Measurements from ENCODE around the gene TLCD1.
"Not testable (repeated sequence)": the region's sequence is repeated elsewhere in the genome, so short reads cannot be mapped to it uniquely, and the experiment has no call there.

Gene TLCD1

DNA sequence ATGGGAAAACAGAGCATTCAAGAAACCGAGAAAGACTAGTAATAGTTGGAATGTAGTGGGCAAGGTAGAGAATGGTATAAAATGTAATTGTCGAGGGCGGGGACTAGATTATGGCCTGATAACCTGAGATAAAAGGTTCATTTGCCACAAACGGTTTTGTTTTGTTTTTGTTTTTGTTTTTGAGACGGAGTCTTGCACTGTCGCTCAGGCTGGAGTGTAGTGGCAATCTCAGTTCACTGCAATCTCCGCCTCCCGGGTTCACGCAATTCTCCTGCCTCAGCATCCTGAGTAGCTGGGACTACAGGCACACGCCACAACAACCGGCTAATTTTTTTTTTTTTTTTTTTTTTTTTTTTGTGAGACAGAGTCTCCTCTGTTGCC lies 3.9 kb upstream of the TLCD1 start:
- DNase-seq (ENCODE audit: low read depth in 1 of 2, low spot score in 1 of 2) = no peak

DNA sequence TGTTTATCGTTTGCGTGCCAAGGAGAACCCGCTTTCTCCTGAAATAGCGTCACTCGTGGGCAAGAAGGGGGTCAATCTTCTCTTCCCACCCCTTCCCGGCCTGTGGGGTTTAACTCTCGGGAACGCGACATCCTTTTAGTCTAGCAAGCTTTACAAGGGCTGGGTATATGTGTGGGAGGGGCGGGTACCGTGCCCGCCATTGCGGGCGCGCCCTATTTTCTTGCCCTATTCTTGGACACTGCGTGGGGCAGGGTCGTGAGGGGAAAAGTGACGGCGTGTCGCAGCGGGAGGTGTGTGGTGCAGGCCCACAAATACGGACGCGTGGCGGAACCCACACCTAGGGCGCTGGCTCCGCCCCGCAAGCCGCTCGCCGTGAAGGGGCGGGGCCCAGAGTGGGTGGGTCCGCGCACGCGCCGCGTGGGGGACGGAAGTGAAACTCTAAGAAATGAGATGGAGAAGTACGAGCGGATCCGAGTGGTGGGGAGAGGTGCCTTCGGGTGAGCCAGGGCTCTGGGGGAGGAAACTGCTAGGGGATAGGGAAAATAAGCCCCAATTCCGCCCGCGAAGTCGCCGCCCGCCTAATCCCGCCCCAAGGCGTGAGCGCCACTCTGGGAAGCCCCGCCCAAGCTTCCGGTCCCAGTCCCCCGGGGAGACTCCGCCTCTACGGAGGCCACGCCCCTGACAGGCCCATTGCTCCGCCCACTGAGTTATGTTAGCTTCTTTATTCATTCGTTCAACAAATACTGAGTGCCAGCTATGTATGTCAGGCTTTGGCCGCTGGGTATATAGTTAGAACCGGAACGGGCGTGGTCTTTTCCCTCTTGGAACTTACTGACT lies 2.5 kb upstream of the TLCD1 start, which contains the start of gene NEK8:
Gene NEK8 (plus strand): TSS at position 425 of the 837 bp plus-strand sequence. CDS start 26 bp downstream, at position 451.
- DNase-seq (ENCODE audit: low read depth in 1 of 2, low spot score in 1 of 2) = peak; percentile 98 to 99

DNA sequence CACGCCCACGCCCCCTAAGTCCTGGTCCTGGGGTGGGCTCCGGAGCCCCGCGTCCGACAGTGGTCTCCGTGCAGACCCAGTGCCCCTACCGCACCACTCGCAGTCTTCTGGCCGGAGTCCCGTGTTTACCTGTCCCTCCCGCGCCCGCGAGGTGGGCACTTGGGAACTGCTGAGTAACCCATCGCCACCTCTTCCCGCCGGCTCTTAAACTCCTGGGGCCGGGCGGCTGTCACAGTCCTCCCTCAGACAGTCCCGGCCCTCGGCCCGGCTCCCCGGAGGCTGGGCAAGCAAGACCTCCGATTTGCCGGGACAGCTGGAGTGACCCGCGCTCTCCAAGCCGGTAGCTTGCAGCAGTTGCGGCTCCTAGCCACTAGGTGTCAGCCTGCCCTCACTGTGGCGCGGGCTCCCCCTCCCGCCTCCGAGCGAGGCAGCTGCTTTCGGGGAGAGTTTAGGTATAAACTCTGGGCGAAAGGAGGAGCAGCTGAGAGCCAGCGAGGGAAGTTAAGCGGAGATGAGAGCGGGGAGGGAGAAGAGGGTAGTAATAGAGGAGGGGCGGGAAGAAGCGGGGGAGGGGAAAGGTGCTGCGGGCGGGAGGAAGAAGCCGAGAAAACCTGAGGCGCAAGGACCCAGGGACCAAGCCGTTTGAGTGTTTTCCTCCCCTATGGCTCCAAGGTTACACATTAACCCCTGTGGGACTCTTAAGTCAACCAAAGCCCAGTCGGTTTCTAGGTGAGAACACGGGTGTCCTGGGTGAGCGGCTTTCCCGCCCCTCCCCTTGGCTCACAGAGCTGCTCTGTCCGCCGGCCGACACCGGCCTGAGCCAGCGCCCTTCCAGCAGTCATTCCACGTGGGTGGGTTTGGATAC lies 826 bp upstream of the TLCD1 start:
- peak; percentile 89 to 93 for DNase-seq (ENCODE audit: low read depth in 1 of 2, low spot score in 1 of 2)

DNA sequence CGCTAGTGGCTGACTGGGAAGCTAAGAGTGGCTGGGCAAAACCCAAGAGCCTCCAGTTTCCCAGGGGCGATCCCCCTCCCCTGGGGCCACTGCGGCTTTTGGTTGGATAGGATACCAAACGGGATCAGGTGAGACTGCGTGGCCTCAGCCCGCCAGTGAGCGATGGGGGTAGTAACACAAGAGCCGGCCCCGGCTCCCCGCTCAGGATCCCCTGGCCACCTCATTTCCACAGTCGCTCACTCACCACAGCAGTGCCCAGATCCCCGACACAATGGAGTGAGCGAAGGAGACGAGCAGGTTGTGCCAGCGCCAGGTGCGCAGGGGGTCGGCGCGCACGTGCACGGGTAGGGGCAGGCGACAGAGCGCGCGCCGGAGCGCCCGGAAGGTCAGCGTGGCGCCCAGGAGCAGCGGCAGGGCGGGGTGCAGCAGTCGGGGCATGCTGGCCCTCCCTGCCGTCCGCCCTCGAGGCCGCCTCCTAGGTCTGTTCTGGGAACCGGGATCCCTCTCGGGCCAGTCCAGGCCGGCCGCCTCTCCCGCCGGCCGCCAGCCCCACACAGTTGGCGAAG lies 290 bp downstream of the TLCD1 start:
- DNase-seq (ENCODE audit: low read depth in 1 of 2, low spot score in 1 of 2) = peak in 1 of 2 donors; percentile 70

DNA sequence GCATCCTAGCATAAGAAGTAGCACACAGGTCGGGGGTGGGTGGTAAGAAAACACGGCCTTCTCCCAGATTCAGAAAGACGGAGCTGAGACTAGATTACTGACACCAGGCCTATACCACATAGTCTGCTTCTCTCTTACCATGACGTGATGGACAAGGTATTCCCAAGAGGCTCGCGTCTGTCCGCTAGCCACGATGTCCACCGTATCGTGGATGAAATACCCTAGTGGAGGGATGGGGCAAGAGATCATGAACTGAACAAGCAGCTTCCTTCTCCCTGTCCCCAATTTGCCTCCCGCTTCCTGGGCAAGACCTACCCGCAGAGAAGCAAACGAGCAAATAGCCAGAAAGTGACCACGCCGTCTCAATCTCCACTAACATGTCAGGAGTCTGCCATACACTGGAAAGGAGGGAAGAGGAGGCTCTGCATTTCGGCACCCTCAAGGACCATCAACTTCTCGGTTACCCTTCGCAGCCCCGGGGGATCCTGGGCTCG lies 820 bp downstream of the TLCD1 start:
- DNase-seq (ENCODE audit: low read depth in 1 of 2, low spot score in 1 of 2) = peak in 1 of 2 donors; percentile 44

DNA sequence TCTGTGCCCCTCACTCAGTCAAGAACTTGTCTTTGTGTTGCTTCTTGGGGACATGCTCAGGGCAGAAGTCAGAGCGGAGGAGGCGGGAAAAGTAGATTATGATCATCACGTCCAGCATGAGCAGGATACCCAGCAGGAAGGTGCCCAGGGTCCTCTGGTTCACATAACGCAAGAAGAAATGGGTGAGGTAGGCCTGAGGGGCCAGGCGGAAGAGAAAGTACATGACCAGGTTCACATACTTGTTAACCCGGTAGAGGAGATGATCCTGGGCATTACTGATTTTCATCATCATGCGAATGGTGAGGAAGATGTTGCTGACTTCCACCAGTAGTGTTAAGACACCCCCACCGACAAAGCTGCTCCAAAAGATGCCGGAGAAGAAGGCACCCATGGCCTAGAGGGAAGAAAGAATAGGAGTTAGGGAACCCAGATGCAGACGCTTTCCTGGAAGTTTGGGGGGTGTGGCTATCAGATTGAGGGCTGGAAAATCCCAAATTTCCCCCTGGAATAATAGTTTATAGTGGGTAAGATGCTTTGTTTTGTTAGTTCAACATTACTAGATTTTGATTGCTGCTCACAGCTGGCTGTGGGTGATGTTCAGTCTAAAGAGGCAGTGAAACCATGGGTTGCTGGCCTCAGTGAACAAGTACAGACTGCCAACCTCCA lies 1.4 kb downstream of the TLCD1 start:
- DNase-seq (ENCODE audit: low read depth in 1 of 2, low spot score in 1 of 2) = no peak

DNA sequence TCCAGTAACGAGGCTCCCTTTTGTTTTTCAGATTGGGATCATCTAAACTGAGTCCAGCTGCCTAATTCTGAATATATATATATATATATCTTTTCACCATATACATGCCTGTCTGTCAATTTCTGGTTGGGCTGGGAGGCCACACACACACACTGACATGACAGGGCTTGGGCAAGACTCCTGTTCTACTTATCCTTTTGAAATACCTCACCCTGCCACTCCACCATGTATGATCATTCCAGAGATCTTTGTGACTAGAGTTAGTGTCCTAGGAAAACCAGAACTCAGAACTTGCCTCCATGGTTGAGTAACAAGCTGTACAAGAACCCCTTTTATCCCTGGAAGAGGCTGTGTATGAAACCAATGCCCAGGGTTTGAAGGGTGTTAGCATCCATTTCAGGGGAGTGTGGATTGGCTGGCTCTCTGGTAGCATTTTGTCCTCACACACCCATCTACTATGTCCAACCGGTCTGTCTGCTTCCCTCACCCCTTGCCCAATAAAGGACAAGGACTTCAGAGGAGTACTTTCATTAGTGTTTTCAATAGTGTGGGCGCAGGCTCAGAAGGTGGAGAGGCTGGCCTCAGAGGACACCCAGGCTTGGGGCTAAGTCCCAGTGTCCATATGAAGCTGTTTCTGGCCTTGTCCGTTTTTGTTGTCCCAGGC lies 2.1 kb downstream of the TLCD1 start:
- DNase-seq (ENCODE audit: low read depth in 1 of 2, low spot score in 1 of 2) = not testable (repeated sequence)

DNA sequence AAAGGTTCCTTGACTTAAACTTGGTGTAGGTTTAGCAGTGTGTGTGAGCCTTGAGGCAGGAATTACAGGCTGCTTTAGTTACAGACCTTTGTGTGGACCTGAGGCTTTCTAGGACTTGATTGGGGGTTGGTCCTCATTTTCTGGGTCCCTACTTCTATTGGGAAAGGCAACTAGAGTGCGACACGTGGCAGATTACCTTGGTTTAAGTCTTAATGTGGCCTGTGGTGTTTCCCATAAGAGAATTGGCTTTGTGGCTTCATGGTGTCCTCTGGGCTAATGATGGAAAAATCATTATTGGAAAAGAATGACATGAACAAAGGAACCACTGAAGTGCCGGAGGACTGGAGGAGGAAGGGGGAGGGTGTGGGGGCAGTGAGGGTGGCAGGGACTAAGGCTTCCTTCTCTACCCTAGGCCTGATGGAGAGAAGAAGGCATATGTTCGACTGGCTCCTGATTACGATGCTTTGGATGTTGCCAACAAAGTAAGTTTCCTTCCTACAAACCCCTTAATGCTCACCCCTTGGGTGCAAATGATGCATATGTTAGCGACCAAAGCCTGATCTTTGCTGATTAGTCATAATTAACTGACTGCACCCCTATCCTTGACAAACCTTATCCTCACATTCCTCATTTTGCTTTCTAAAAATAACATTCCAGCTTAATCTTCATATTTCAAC lies 2.7 kb downstream of the TLCD1 start:
- no peak for DNase-seq (ENCODE audit: low read depth in 1 of 2, low spot score in 1 of 2)

DNA sequence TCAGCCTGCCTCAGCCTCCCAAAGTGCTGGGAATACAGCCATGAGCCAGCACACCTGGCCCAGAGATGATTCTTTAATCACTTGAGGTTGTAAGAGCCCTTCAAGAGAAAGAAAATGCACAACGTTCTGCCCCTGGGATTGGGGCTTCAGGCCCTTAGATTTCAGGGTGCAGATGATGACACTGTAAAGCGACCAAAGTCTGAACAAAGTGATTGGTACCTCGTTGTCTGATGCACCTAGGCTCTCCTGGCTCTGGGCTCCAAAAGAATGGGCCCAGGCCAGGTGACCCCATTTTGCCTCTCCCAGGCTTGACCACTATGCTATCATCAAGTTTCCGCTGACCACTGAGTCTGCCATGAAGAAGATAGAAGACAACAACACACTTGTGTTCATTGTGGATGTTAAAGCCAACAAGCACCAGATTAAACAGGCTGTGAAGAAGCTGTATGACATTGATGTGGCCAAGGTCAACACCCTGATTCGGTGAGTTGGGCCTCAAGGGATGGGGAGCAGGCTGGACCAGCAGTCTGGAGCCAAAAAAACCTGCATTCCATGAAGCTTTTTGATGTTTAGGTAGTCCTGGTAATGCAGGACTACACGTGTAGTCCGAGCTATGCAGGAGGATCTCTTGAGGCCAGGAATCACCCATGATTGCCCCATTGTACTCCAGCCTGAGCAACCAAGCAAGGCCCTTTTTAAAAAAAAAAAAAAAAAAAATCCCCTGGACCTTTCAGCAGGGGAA lies 3.4 kb downstream of the TLCD1 start:
- no peak for DNase-seq (ENCODE audit: low read depth in 1 of 2, low spot score in 1 of 2)

DNA sequence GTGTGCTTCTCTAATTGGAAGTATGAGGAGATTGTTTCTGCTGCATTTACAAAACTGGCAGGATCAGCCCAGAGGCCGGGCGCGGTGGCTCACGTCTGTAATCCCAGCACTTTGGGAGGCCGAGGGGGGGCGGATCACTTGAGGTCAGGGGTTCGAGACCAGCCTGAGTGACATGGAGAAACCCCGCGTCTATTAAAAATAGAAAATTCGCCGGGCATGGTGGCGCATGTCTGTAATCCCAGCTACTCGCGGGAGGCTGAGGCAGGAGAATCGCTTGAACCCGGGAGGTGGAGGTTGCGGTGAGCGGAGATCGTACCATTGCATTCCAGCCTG lies 5.1 kb downstream of the TLCD1 start:
- DNase-seq (ENCODE audit: low read depth in 1 of 2, low spot score in 1 of 2) = not testable (repeated sequence)

DNA sequence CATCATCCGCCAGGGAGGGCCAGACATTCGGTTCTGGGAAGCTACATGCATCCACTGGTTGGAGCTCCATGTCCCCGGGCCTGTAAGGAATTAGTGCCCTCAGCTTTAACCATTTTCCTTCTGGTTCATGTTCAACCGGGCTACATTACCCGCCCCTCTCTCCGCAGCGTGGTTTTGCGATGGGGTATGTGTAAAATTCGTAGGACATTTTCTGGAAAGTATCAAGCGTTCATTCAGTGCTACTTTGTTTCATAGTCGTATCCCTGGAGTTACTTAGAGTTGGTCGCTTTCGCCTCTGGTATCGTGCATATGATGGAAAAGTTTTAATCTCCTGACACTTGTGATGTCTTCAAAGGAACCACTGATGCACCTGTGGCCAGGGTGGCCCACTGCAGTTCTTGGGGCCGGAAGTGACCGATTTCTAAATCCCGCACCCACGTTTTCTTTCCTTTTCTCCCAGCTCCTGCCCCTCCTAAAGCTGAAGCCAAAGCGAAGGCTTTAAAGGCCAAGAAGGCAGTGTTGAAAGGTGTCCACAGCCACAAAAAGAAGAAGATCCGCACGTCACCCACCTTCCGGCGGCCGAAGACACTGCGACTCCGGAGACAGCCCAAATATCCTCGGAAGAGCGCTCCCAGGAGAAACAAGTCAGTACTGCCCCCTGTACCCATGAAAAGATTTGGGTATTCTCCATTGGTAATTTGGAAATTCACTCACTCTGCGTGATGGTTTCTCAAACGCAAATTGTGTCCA lies 5.6 kb downstream of the TLCD1 start:
- no peak for DNase-seq (ENCODE audit: low read depth in 1 of 2, low spot score in 1 of 2)

DNA sequence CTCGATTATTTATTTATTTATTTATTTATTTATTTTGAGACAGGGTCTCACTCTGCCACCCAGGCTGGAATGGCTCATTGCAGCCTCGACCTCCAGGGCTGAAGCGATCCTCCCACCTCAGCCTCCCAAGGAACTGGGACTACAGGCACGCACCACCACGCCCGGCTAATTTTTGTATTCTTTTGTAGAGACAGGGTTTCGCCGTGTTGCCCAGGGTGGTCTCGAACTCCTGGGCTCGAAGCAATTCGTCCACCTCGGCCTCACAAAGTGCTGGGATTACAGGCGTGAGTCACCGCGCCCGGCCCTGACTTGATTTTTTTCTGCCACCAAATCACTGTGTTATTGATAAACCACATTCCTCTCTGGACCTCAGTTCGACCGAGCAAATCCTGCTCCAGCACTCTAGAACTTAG lies 7.0 kb downstream of the TLCD1 start:
- DNase-seq (ENCODE audit: low read depth in 1 of 2, low spot score in 1 of 2) = no peak

DNA sequence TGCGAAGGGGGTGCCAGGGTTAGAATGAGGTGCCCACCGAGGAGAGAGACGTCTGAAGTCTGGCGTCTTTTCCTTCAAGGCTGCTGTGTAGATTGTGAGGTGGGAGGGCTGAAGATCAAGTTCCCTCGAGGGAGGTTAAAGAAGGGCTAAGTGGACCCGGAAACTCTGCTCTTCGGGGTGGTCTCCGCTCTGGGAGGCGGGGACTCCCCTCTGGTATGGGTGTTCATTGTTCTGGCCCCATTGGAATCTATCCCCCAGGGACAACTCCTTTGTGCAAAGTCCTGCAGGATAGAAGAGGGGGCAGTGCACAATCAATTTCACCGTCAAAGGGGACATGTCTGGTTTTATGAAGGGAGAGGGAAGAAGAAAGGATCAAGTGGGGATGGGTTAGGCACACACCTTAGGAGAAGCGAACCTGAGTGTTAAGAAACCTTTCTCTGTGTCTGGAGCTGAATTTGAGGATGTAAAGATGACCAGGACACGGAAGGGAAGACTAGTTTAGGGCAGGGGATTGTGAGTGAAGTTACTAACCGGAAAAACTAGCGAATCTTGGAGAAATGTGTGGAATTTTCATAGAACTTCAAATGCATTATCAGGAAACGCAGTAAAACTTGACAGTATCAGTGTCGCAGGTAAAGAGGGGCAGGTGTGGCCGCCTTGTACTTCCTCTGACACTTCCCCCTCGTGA lies 7.6 kb downstream of the TLCD1 start:
- no peak for DNase-seq (ENCODE audit: low read depth in 1 of 2, low spot score in 1 of 2)

DNA sequence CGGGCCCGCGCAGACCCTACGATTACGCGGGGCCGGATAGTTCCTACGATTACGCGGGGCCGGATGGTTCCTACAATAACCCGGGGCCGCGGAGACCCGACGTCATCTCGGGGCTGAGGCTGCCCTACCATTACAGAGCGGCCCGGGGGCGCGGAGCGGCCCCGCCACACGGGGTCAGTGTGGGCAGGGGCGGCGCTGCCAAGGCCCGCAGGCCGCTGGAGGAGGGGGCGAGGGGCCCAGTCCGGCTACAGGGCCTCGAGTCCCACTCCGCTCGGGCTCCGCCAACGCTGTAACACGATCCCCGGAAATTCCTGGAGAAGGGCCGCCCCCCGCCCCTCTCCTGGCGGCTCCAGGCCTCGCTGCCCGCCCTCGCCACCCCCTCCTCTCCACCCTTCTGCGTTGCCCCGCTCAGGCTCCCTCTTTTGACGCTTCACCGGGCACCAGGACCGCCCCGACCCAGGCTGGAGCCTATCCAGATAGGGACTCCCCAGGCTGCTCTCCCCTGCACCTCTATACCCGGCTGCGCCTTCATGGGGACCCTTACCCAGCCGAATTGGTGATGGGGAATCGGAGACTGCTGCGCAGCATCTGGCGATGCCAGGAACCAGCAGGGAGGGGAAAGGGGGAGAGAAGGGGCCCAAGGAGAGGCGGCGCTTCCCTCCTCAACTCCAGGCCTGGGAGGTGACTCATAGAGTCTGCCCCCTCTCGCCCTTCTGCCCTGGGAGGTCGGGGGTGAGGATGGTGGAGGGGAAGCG lies 8.3 kb downstream of the TLCD1 start, which contains the start of gene RAB34:
Gene RAB34 (minus strand): TSS at position 291 of the 755 bp plus-strand sequence. CDS start 602 bp downstream, outside the sequence.
- DNase-seq (ENCODE audit: low read depth in 1 of 2, low spot score in 1 of 2) = no peak

DNA sequence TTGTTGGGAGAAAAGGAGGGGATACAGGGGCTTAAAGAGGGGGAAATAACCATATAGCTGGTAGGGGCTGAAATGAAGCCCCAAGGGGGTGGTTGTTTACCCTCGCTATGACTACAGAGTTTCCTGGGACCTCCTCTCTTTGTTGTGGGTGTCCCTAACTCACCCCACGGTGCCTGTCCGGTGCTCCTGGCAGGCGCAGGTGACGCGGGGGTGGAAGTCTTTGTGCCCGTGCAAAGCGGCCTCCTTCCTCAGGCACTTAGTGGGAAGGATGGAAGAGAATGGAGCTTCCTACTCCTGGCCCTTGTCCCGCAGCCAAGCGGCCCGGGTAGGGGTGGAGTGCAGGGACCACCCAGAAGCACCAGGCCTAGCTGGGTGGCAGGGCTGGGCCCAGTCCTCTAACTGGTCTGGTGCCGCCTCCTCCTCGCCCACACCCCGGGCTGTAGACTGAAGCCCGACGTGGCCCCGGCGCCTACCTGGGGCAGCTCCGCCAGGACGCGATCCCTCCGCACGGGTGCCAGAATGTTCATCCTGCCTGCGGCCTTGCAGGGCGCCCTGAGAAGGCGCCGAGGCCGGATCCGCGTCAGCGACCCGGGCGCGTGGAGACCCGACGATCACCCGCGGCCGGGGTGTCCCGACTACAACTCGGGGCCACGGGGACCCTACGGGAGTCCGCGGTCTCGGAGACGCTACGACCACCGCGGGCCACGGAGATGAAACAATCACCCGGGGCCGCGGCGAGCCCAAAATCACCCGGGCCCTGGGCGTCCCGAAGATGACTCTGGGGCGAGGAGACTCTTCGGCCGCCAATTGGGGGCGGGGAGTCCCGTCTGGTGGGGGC lies 9.1 kb downstream of the TLCD1 start:
- no peak for DNase-seq (ENCODE audit: low read depth in 1 of 2, low spot score in 1 of 2)

DNA sequence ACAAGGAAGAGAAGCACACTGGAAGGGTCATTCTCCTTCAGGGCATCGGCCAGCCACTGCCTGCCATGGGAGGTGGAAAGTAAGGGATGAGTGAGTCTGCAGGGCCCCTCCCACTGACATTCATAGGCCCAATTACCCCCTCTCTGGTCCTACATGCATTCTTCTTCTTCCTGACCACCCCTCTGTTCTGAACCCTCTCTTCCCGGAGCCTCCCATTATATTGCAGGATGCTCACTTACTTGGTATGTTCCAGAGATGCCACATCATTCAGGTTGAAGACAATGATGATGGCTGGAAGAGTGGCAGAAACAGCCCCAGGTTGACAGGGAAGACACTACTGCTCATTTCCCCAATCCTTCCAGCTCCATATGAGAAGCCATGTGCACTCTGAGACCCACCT lies 10.8 kb downstream of the TLCD1 start:
- DNase-seq (ENCODE audit: low read depth in 1 of 2, low spot score in 1 of 2) = no peak

Measured in activated CD4-positive, alpha-beta T cell treated with anti-CD3 and anti-CD28 coated beads, Interleukin-2, amount 50 U/mL, for 24 hours (primary cell).